Astrocyte (in vitro differentiated cells and primary cell): ENCODE results near the gene ZMYND15. TPM values are rescaled to one million over a fixed set of nuclear protein-coding genes. Genes with fewer than 3 reads are reported as not detected.

Experiments
- DNase-seq: peaks from one replicate; pipeline ENCODE4 v3.0.0-alpha.2; 2010; ENCODE audit warnings: low read depth
- FAIRE-seq: peaks from 2 replicates; lab custom pipeline; 2011; peaks lifted over from hg19 to GRCh38; lab: Jason Lieb, UNC
- H2AFZ ChIP-seq: 2 replicates; pipeline ENCODE4 v1.6.0; 2012; ENCODE audit warnings: low read depth, low read length, inconsistent platforms
- H3K27ac ChIP-seq: 2 replicates; pipeline ENCODE4 v1.5.1; 2011; ENCODE audit warnings: low read depth, low read length, inconsistent platforms
- H3K27me3 ChIP-seq: 2 replicates; pipeline ENCODE4 v1.6.0; 2011; ENCODE audit warnings: low read length, inconsistent platforms; ENCODE audit not compliant: insufficient read depth
- H3K36me3 ChIP-seq: 2 replicates; pipeline ENCODE4 v1.5.1; 2011; ENCODE audit warnings: low read length, inconsistent platforms; ENCODE audit not compliant: insufficient read depth
- H3K4me1 ChIP-seq: 2 replicates; pipeline ENCODE4 v1.5.1; 2011; ENCODE audit warnings: low read length, inconsistent platforms; ENCODE audit not compliant: insufficient read depth
- H3K4me2 ChIP-seq: 2 replicates; pipeline ENCODE4 v1.6.0; 2012; ENCODE audit warnings: low read length, inconsistent platforms
- H3K4me3 ChIP-seq: 2 replicates; pipeline ENCODE4 v1.5.1; 2011; ENCODE audit warnings: low read depth, mild to moderate bottlenecking, low read length, inconsistent platforms; ENCODE audit not compliant: insufficient read depth
- H3K79me2 ChIP-seq: 2 replicates; pipeline ENCODE4 v1.6.0; 2012; ENCODE audit warnings: mild to moderate bottlenecking, low read length, inconsistent platforms; ENCODE audit not compliant: insufficient read depth
- H3K9ac ChIP-seq: 2 replicates; pipeline ENCODE4 v1.6.0; 2012; ENCODE audit warnings: mild to moderate bottlenecking, low read length, inconsistent platforms
- H3K9me3 ChIP-seq: 2 replicates; pipeline ENCODE4 v1.5.1; 2012; ENCODE audit warnings: low read depth, mild to moderate bottlenecking, low read length, inconsistent platforms; ENCODE audit not compliant: insufficient read depth
- H4K20me1 ChIP-seq: 2 replicates; pipeline ENCODE4 v1.6.0; 2012; ENCODE audit warnings: low read length, inconsistent platforms; ENCODE audit not compliant: insufficient read depth
- H3K27ac Mint-ChIP-seq: one replicate; pipeline ENCODE4 v1.8.0; 2021; ENCODE audit warnings: mild to moderate bottlenecking, mixed read lengths; ENCODE audit not compliant: unreplicated experiment
- H3K27me3 Mint-ChIP-seq: one replicate; pipeline ENCODE4 v1.8.0; 2021; ENCODE audit warnings: low read depth, mixed read lengths; ENCODE audit not compliant: unreplicated experiment
- H3K36me3 Mint-ChIP-seq: one replicate; pipeline ENCODE4 v1.8.0; 2021; ENCODE audit warnings: low read depth, mixed read lengths; ENCODE audit not compliant: unreplicated experiment
- H3K4me1 Mint-ChIP-seq: one replicate; pipeline ENCODE4 v1.8.0; 2021; ENCODE audit warnings: low read depth, mixed read lengths; ENCODE audit not compliant: unreplicated experiment
- H3K4me3 Mint-ChIP-seq: one replicate; pipeline ENCODE4 v1.8.0; 2021; ENCODE audit warnings: mild to moderate bottlenecking, moderate library complexity, mixed read lengths; ENCODE audit not compliant: unreplicated experiment
- H3K9me3 Mint-ChIP-seq: one replicate; pipeline ENCODE4 v1.8.0; 2021; ENCODE audit warnings: mild to moderate bottlenecking, mixed read lengths; ENCODE audit not compliant: unreplicated experiment
- CTCF ChIP-seq: IDR thresholded peaks from 2 replicates; pipeline ENCODE4 v1.5.1; 2011; ENCODE audit warnings: low read depth, mild to moderate bottlenecking, inconsistent platforms, low read length, moderate library complexity; ENCODE audit not compliant: insufficient read depth
- EZH2 ChIP-seq: IDR thresholded peaks from 2 replicates; pipeline ENCODE4 v1.6.1; 2012; ENCODE audit warnings: mild to moderate bottlenecking, low read length, inconsistent platforms; ENCODE audit not compliant: insufficient read depth
- total RNA-seq: library from RNA; stranded (reverse); gene quantifications from 2 replicates; pipeline ENCODE4 v1.2.1, GENCODE V29; 2021

The ZMYND15 gene
- total RNA-seq, 1 donor from 2014 or later = 0.09 TPM

- H3K36me3 ChIP-seq = no peaks in the 10 kb centered on the region
- no peak overlapping the region for H3K4me3 ChIP-seq
- H3K9ac ChIP-seq = no peak overlapping the region
- Mint-ChIP-seq H3K4me3 (no peak overlapping the region), H3K9me3 (no peaks in the 10 kb centered on the region), H3K27me3 (peaks cover 42% of the 10 kb centered on the region), H3K36me3 (no peaks in the 10 kb centered on the region), H3K4me1 (no peaks in the 10 kb centered on the region), H3K27ac (no peak overlapping the region)
- no peak for FAIRE-seq
- H3K9me3 ChIP-seq = no peaks in the 10 kb centered on the region
- no peak overlapping the region for H3K27ac ChIP-seq
- peaks cover 21% of the 10 kb centered on the region for H3K27me3 ChIP-seq
- no peak overlapping the region for H2AFZ ChIP-seq
- no peaks in the 10 kb centered on the region for H3K4me1 ChIP-seq
- no peaks in the 10 kb centered on the region for H4K20me1 ChIP-seq
- no peak for TF ChIP-seq CTCF
- TF ChIP-seq EZH2 = no peak
- no peak overlapping the region for H3K4me2 ChIP-seq
- DNase-seq = no peak
- no peaks in the 10 kb centered on the region for H3K79me2 ChIP-seq
These were observed 32.6 kb downstream of the ZMYND15 start for GRCh38 chr17:4772235-4772613.

- Histone ChIP-seq H3K4me2 (no peak overlapping the region), H3K79me2 (no peaks in the 10 kb centered on the region), H4K20me1 (no peaks in the 10 kb centered on the region), H3K27me3 (peaks cover 26% of the 10 kb centered on the region), H3K27ac (no peak overlapping the region), H3K4me3 (no peak overlapping the region), H2AFZ (no peak overlapping the region), H3K9me3 (no peaks in the 10 kb centered on the region), H3K9ac (no peak overlapping the region), H3K36me3 (no peaks in the 10 kb centered on the region), H3K4me1 (no peaks in the 10 kb centered on the region)
- DNase-seq (no peak), FAIRE-seq (no peak)
- no peak overlapping the region for H3K27ac Mint-ChIP-seq
- no peaks in the 10 kb centered on the region for H3K9me3 Mint-ChIP-seq
- no peaks in the 10 kb centered on the region for H3K4me1 Mint-ChIP-seq
- no peak overlapping the region for H3K4me3 Mint-ChIP-seq
- H3K27me3 Mint-ChIP-seq = peaks cover 50% of the 10 kb centered on the region
- no peaks in the 10 kb centered on the region for H3K36me3 Mint-ChIP-seq
- TF ChIP-seq EZH2 = no peak
- TF ChIP-seq CTCF = no peak
These were observed 38.5 kb downstream of the ZMYND15 start for GRCh38 chr17:4777969-4778760.

GRCh38 chr17:4780325-4780955, 40.8 kb downstream of the ZMYND15 start:
- H3K79me2 ChIP-seq = no peaks in the 10 kb centered on the region
- peaks cover 3% of the 10 kb centered on the region for H3K4me1 ChIP-seq
- no peak for DNase-seq
- H3K27ac Mint-ChIP-seq = no peak overlapping the region
- no peak overlapping the region for H2AFZ ChIP-seq
- no peak overlapping the region for H3K4me3 ChIP-seq
- H3K4me3 Mint-ChIP-seq = no peak overlapping the region
- H3K9ac ChIP-seq = no peak overlapping the region
- no peak overlapping the region for H3K27ac ChIP-seq
- H3K4me2 ChIP-seq = no peak overlapping the region
- H3K4me1 Mint-ChIP-seq = no peaks in the 10 kb centered on the region
- H3K27me3 ChIP-seq = peaks cover 35% of the 10 kb centered on the region
- no peaks in the 10 kb centered on the region for H3K9me3 Mint-ChIP-seq
- peaks cover 45% of the 10 kb centered on the region for H3K27me3 Mint-ChIP-seq
- no peaks in the 10 kb centered on the region for H3K9me3 ChIP-seq
- TF ChIP-seq CTCF = no peak
- no peak for TF ChIP-seq EZH2
- FAIRE-seq = no peak
- H3K36me3 ChIP-seq = no peaks in the 10 kb centered on the region
- no peaks in the 10 kb centered on the region for H4K20me1 ChIP-seq
- H3K36me3 Mint-ChIP-seq = no peaks in the 10 kb centered on the region
